Measurements from ENCODE around the gene SYCE3. TPM values are rescaled to one million over a fixed set of nuclear protein-coding genes. Genes with fewer than 3 reads are reported as not detected.
A peak's percentile ranks its signal among the peaks of the same experiment; 100 is the strongest.

Gene SYCE3
- total RNA-seq, 1 donor from 2014 or later: not detected

DNA sequence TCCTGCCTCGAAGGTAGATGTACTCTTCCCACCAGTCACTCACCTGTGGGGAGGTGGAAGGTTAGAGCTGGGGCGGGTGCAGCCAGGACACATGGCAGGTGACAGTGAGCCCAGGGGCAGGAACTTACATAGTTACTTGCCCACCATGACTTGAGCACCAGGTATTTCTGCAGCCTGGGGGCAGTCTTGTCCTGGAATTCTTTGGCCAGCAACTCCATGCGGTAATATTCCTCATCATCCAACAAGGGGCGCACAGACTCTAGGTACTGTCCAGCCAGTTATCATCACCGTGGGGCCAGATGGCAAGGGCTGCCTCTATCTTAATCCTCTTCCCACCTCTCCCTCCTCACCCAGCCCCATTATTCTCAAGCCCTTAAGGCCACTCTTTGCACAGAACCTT is 13.4 kb upstream of the SYCE3 start:
- intact Hi-C loops (cut with micrococcal nuclease): no loop called here
- no peaks in the 10 kb centered on the region for H3K27me3 Mint-ChIP-seq

DNA sequence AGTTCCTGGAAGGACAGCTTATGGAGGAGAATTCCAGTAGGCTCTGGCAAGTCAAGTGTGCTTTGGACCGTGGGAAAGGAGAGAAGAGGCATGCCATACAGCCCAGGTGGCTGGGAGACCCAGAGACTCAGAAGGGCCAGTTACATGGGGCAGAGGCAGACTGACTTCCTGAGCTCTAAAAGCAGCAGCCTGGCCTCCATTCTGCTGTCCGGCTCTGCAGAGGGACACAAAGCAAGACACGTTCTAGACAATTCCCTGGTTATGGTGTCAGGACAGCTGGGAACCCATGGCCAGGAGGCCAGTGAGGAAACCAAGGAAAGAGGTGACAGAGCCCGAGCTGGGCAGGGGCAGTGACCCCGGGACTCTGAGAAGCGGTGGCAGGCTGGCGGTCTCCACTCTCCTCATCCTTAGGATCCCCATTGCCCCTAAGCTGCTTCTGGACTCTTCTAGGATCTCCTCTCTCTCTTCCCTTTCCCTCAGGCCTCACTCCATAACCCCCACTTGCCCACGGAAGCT is 12.8 kb upstream of the SYCE3 start:
- H3K36me3 Mint-ChIP-seq (ENCODE audit: low read depth): peaks cover 52% of the 10 kb centered on the region
- H3K4me3 Mint-ChIP-seq: no peak overlapping the region
- H3K27me3 Mint-ChIP-seq: no peaks in the 10 kb centered on the region
- DNase-seq: no peak
- H3K27ac Mint-ChIP-seq: no peak overlapping the region
- H3K4me1 Mint-ChIP-seq: peaks cover 7% of the 10 kb centered on the region
- H3K9me3 Mint-ChIP-seq: no peaks in the 10 kb centered on the region
- intact Hi-C loops (cut with micrococcal nuclease): no loop called here

More for the DNA sequence above, 13.4 kb upstream of the SYCE3 start:
- H3K27ac Mint-ChIP-seq: no peak overlapping the region
- H3K4me1 Mint-ChIP-seq: peaks cover 7% of the 10 kb centered on the region
- no peaks in the 10 kb centered on the region for H3K9me3 Mint-ChIP-seq
- no peak overlapping the region for H3K4me3 Mint-ChIP-seq
- H3K36me3 Mint-ChIP-seq (ENCODE audit: low read depth): peaks cover 49% of the 10 kb centered on the region
- DNase-seq: no peak

DNA sequence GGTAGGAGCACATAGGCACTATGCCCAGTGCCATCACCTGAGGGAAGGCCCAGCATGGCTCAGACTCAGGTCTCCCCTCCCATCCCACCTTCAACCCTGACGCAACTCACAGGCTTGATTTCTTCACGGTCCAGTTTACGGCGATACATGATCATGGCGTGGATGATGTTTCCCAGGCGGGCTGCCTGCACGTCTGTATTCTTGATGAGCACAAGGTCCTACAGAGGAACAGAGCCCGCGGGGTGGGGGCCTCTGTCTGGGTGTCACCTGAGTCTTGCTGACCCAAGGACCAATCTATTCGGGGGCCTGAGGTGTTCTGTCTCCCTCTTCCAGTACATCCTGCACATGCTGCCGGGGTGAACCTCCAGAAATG is 11.7 kb upstream of the SYCE3 start:
- Mint-ChIP-seq H3K27ac (no peak overlapping the region), H3K36me3 (ENCODE audit: low read depth) (peaks cover 51% of the 10 kb centered on the region), H3K9me3 (no peaks in the 10 kb centered on the region), H3K4me3 (no peak overlapping the region), H3K4me1 (peaks cover 3% of the 10 kb centered on the region), H3K27me3 (no peaks in the 10 kb centered on the region)
- intact Hi-C loops (cut with micrococcal nuclease): no loop called here
- DNase-seq: no peak

DNA sequence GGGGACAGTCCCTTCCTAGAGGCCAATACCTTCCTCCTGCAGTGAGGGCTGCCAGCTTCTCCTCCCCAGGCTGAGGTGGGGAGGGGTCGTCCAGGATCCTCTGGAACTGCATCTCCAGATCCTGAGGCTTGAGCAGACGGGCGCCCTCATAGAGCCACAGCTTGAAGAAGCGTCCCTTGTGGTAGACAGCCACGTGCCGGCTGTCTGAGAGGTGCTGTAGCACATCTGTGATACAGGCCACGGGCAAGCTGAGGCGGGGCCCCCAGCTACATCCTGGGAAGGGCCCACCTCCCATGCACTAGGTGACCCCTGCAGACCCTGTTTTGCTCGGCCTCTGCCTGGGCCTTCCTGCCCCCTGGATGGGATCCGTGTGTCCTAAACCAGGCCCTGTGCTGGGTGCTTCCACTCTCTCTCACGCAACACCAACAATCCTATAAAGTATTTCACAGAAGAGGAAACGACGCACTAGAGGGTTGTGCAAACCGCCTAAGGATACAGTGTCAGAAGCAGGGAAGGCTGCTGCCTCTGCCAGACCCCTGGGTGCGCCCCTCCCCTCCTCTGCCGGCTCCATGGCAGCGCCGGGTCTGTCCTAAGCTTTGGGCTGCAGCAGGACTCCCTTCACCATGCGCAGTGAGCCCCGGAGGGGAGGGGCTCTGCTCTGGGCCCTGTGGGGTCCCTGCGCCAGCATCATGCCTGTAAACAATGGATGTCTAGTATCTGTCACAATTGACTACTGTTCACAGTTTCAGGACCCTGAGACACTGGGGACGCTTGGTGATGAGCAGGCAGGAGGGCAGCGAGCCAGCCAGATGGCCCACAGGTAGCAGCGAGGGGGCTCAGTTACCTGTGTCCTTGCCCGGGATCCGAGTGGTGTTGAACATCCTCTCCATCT is 11.0 kb upstream of the SYCE3 start:
- intact Hi-C loops (cut with micrococcal nuclease): no loop called here
- H3K36me3 Mint-ChIP-seq (ENCODE audit: low read depth): peaks cover 55% of the 10 kb centered on the region

DNA sequence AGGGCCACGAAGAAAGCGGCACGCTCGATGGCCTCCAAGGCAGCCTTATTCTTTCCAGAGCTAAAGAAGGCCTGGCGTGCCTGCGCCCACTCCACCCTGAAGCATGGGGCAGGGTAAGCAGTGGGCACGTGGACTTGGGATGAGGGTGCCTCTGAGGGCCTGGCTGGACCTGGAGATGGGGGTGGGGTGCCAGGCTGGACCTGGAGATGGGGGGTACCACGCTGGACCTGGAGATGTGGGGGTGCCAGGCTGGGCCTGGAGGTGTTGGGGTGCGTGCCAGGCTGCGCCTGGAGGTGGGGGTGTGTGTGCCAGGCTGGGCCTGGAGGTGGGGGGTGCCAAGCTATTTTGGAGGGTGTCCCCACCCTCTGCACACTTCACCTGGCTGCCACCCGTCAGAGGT is 10.2 kb upstream of the SYCE3 start:
- Mint-ChIP-seq H3K27me3 (no peaks in the 10 kb centered on the region), H3K27ac (no peak overlapping the region), H3K9me3 (no peaks in the 10 kb centered on the region), H3K4me3 (no peak overlapping the region), H3K4me1 (peaks cover 3% of the 10 kb centered on the region), H3K36me3 (ENCODE audit: low read depth) (peaks cover 59% of the 10 kb centered on the region)
- intact Hi-C loops (cut with micrococcal nuclease): no loop called here
- DNase-seq: no peak

More for the DNA sequence above, 11.0 kb upstream of the SYCE3 start:
- H3K4me1 Mint-ChIP-seq: peaks cover 3% of the 10 kb centered on the region
- no peak overlapping the region for H3K27ac Mint-ChIP-seq
- no peak overlapping the region for H3K4me3 Mint-ChIP-seq
- no peak for DNase-seq
- H3K27me3 Mint-ChIP-seq: no peaks in the 10 kb centered on the region
- H3K9me3 Mint-ChIP-seq: no peaks in the 10 kb centered on the region

DNA sequence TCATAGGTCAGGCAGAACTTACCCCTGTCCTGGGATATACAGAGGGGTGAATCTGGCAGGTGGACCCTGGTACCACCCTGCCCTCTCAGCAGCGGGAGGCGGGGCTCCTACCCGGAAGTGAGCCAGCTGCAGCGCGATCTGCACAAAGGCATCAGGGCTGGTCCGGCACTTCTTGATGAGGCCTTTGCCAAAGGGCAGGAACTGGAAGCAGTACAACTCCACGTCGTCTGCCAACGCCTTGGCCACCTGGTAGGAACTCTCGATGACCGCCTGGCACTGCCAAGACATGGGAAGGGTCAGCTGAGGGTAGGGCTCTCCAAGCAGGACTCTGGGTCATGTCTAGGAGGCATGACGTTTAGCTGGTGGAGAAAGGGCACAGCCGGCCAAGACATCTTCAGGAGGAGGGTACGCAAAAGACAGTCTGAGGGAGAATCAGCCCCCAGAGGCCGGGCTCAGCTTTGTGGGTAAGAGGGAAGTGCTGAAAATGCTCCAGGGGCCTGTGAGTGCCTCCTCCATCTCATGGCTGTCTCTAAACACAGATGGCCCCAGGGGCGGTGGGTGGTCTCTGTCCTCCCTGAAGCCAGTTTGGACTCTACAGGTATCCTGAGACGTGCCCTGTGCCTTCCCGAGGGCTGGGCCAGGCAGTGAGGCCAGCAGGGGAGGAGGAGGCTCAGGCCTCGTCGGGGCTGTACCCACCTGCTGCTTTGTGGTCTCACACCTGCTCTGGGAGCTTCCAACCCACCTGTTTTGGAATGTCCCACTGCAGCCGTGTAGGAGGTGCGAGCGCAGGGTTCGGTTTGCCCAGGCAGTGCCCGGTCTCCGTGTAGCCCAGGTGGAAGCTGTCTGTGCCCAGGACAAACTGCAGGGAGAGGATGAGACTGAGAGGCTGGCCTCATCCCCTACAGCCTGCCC is 8.8 kb upstream of the SYCE3 start:
- Mint-ChIP-seq H3K36me3 (ENCODE audit: low read depth) (peaks cover 50% of the 10 kb centered on the region), H3K27ac (no peak overlapping the region), H3K4me1 (no peaks in the 10 kb centered on the region), H3K9me3 (no peaks in the 10 kb centered on the region), H3K4me3 (no peak overlapping the region), H3K27me3 (no peaks in the 10 kb centered on the region)
- intact Hi-C loops (cut with micrococcal nuclease): no loop called here
- no peak for DNase-seq

DNA sequence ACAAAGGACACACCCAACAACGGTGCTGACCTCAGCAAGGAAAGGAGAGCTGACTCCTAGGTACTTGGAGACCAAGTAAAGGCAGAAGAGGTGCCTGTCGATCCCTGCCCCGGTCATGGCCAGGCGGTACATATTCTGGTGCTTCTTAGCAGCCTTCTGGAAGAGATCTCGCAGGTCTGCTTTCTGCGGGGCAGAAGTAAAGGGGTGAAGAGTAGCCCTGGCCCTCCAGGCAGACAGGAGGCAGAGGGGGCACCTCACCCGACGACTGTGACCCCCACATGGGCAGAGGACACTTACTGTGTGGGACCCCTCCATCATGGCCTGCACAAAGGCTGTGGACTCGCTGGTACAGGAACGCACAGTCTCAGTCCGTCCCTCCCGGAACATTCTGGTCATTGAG is 8.1 kb upstream of the SYCE3 start:
- Mint-ChIP-seq H3K27ac (no peak overlapping the region), H3K36me3 (ENCODE audit: low read depth) (peaks cover 45% of the 10 kb centered on the region), H3K4me1 (no peaks in the 10 kb centered on the region), H3K27me3 (no peaks in the 10 kb centered on the region), H3K9me3 (no peaks in the 10 kb centered on the region), H3K4me3 (no peak overlapping the region)
- intact Hi-C loops (cut with micrococcal nuclease): no loop called here
- DNase-seq: no peak

DNA sequence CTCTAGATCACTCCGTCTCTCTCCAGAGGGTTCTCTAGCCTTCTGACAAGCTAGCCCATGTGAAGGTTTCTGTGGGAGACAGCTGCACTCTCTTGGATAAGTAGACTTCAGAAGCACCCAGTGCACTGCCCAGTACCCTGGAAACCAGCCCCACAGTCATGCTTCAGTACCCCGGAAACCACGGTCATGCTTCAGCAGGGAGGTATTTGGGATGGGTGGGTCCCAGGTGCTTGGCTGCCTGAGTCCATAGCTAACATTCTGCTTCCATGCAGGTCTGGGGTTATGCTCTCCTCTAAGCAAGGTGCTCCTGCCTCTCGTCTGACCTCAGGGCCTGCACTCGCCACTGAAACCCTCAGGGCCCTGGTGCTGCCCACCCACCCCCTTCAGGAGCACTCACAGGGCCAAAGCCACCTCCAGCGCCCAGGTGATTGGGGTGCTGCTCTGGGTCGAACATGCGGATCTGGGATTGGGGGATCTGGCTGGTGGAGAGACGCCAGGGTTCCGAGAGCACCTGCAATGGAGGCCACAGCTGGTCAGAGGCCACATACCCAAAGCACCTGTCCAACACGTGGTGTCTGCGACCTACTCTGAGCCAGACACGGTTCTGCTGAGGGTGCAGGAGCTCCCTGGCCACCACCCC is 7.3 kb upstream of the SYCE3 start:
- no peak overlapping the region for H3K4me3 Mint-ChIP-seq
- no peaks in the 10 kb centered on the region for H3K4me1 Mint-ChIP-seq
- H3K9me3 Mint-ChIP-seq: no peaks in the 10 kb centered on the region
- H3K27ac Mint-ChIP-seq: no peak overlapping the region
- peaks cover 40% of the 10 kb centered on the region for H3K36me3 Mint-ChIP-seq (ENCODE audit: low read depth)
- no peak for DNase-seq
- no peaks in the 10 kb centered on the region for H3K27me3 Mint-ChIP-seq
- intact Hi-C loops (cut with micrococcal nuclease): no loop called here

DNA sequence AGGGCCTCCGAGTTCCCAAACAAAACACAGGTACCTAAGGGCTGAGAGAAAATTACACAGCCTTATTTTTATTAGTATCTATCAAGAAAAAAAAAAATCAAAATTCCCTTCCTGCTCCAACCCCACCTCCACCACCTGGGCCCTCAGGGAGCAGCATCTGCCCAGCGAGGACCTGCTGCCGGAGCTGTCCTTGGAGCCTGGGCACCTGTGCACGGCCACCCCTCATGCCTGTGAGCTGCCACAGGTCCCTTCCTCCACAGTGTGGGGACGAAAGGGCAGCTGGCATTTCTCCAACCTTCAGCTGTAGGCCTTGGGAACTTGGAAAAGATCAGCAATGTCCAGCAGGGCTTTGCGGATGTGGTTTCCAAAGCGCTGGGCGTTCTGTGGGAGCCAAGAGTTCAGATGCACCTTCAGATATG is 6.3 kb upstream of the SYCE3 start:
- Mint-ChIP-seq H3K4me3 (no peak overlapping the region), H3K9me3 (no peaks in the 10 kb centered on the region), H3K27me3 (peaks cover 3% of the 10 kb centered on the region), H3K27ac (no peak overlapping the region), H3K4me1 (no peaks in the 10 kb centered on the region), H3K36me3 (ENCODE audit: low read depth) (peaks cover 37% of the 10 kb centered on the region)
- intact Hi-C loops (cut with micrococcal nuclease): no loop called here
- DNase-seq: no peak

DNA sequence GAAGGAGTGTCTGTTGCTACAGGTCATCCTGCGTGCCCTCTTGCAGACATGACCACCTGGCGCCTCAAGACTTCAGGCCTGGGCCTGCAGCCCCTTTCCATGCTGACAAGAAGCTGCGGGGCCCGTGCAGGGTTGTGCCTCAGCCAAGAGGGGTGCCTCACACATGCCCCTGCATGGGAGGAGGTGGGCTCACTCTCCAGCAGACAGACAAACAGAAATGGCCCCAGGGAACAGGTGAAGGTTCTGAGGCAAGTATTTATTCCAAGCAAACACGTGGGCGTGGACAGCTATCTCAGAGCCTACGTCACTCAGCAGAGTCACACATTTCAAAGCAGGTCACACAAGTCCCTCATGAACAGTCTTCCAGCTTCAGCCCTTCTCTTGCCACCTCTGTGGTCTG is 5.9 kb upstream of the SYCE3 start:
- H3K9me3 Mint-ChIP-seq: no peaks in the 10 kb centered on the region
- H3K36me3 Mint-ChIP-seq (ENCODE audit: low read depth): peaks cover 36% of the 10 kb centered on the region
- no peak for DNase-seq
- peaks cover 3% of the 10 kb centered on the region for H3K4me1 Mint-ChIP-seq
- peaks cover 5% of the 10 kb centered on the region for H3K27me3 Mint-ChIP-seq
- H3K4me3 Mint-ChIP-seq: no peak overlapping the region
- no peak overlapping the region for H3K27ac Mint-ChIP-seq
- intact Hi-C loops (cut with micrococcal nuclease): no loop called here

DNA sequence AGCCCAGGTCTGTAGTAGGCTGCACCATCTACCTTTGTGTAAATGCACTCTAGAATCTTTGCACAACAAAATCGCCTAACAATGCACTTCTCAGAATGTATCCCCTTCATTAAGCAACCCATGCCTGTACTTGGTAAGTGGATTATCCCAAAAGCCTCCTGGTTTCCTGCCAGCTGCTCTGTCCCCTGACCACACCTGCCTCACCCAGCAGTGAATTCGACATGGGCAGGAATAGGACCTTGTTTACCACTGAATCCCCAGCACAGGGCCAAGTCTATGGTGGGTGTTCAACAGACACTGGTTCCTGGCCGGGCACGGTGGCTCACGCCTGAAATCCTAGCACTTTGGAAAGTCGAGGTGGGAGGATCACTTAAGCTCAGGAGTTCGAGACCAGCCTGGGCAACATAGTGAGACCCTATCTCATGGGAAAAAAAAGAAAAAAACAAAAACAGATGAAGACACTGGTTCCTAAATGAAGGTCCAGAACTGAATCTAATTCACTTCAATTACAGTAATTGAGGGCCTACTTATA is 5.1 kb upstream of the SYCE3 start:
- H3K4me3 Mint-ChIP-seq: no peak overlapping the region
- intact Hi-C loops (cut with micrococcal nuclease): no loop called here

DNA sequence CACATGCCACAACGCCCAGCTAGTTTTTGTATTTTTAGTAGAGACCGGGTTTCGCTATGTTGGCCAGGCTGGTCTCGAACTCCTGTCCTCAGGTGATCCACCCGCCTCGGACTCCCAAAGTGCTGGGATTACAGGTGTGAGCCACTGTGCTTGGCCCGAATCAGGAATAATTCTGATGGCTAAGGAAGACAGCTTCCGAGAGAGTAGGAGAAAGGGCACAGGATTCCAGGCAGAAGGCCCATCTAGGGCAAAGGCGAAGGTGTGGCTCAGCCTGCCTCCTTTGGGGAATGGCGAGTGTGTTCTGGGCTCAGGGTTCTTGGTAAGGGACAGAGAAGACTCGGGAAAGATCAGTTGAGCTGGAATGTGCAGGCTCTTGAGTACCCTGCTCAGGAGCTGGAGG is 1.6 kb upstream of the SYCE3 start:
- H3K36me3 Mint-ChIP-seq (ENCODE audit: low read depth): peaks cover 12% of the 10 kb centered on the region
- no peak overlapping the region for H3K4me3 Mint-ChIP-seq
- H3K9me3 Mint-ChIP-seq: no peaks in the 10 kb centered on the region
- H3K27me3 Mint-ChIP-seq: peaks cover 14% of the 10 kb centered on the region
- intact Hi-C loops (cut with micrococcal nuclease): no loop called here
- H3K4me1 Mint-ChIP-seq: peaks cover 21% of the 10 kb centered on the region
- H3K27ac Mint-ChIP-seq: no peak overlapping the region
- no peak for DNase-seq

More for the DNA sequence above, 5.1 kb upstream of the SYCE3 start:
- no peak overlapping the region for H3K27ac Mint-ChIP-seq
- no peak for DNase-seq
- H3K4me1 Mint-ChIP-seq: peaks cover 11% of the 10 kb centered on the region
- peaks cover 11% of the 10 kb centered on the region for H3K27me3 Mint-ChIP-seq
- peaks cover 35% of the 10 kb centered on the region for H3K36me3 Mint-ChIP-seq (ENCODE audit: low read depth)
- no peaks in the 10 kb centered on the region for H3K9me3 Mint-ChIP-seq

DNA sequence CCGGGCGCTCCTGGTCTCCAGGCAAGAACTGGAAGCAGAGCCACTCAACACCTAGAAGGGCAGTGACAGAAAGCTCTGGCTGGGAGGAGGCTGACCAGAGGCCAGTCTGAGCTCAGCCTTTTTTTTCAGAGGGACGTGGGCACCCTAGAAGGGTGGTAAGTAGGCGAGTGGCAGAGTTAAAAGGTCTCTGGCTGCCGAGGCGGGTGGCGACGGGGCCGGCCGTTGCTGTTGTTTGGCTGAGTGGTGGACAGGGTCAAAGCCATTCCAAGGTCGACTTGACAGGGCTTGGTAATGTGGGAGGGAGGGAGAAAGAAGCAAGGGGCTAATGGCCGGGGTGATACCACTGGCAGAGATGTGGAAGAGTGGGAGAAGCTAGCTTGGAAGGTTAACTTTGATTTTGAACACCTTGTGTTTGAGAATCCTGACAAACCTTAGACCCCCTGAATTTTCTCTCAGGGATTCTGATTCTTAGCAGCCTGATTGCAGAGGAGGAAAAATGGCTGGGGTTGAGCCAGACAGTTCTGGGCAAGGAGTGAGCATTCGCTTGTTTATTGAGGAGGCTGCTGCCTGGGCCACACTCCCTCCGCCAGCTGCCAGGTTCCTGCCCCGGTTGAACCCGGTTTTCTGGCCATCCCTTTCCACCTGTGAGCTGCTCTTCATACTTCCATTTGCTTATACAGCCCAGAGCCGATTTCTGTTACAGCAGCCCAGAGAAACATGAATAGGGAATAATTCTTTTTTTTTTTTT is 868 bp upstream of the SYCE3 start:
- DNase-seq: no peak
- Mint-ChIP-seq H3K9me3 (no peaks in the 10 kb centered on the region), H3K27me3 (peaks cover 14% of the 10 kb centered on the region), H3K4me1 (peaks cover 21% of the 10 kb centered on the region), H3K36me3 (ENCODE audit: low read depth) (peaks cover 5% of the 10 kb centered on the region), H3K27ac (peak overlapping the region; percentile 85), H3K4me3 (peak overlapping the region; percentile 94)
- intact Hi-C loops (cut with micrococcal nuclease): loop anchor here (1.0 to 2.0 kb wide), 4 partner anchors 19 to 37 kb away; partner anchors contain the start of genes CHKB and TYMP

All from activated CD4-positive, alpha-beta T cell treated with anti-CD3 and anti-CD28 coated beads, Interleukin-2, amount 10 ng/mL, durations not matched to agents 24 days and 14 days (primary cell).